Karpas-422 (cell line): ENCODE results near the gene CDC42SE1. TPM values are rescaled to one million over a fixed set of nuclear protein-coding genes. Genes with fewer than 3 reads are reported as not detected.
A peak's percentile ranks its signal among the peaks of the same experiment; 100 is the strongest.

Source experiments
- DNase-seq: peaks from one replicate; pipeline ENCODE4 v3.0.0-alpha.2; 2015
- H2AFZ ChIP-seq: fragments of 200-600 bp; sonication (generic); 2 replicates; pipeline ENCODE4 v1.6.1; 2014; ENCODE audit warnings: antibody characterized with exemption, low read length, mixed read lengths
- H3K27ac ChIP-seq: fragments of 200-600 bp; sonication (generic); 2 replicates; pipeline ENCODE4 v1.5.1; 2014; ENCODE audit warnings: mild to moderate bottlenecking, low read length, moderate library complexity
- H3K27me3 ChIP-seq: fragments of 200-600 bp; sonication (generic); 2 replicates; pipeline ENCODE4 v1.6.1; 2014; ENCODE audit warnings: low read length, mixed read lengths
- H3K36me3 ChIP-seq: fragments of 200-600 bp; sonication (generic); 2 replicates; pipeline ENCODE4 v1.6.1; 2014; ENCODE audit warnings: low read length, mixed read lengths; ENCODE audit not compliant: insufficient read depth
- H3K4me1 ChIP-seq: fragments of 200-600 bp; sonication (generic); 2 replicates; pipeline ENCODE4 v1.6.1; 2014; ENCODE audit warnings: mild to moderate bottlenecking, low read length, mixed read lengths
- H3K4me2 ChIP-seq: fragments of 200-600 bp; sonication (generic); 2 replicates; pipeline ENCODE4 v1.6.1; 2014; ENCODE audit warnings: low read length, low read depth, mild to moderate bottlenecking; ENCODE audit not compliant: poor library complexity, severe bottlenecking
- H3K4me3 ChIP-seq: fragments of 200-600 bp; sonication (generic); 2 replicates; pipeline ENCODE4 v1.5.1; 2014; ENCODE audit warnings: mild to moderate bottlenecking, antibody characterized with exemption, low read length, mixed read lengths
- H3K79me2 ChIP-seq: fragments of 200-600 bp; sonication (generic); 2 replicates; pipeline ENCODE4 v1.6.1; 2014; ENCODE audit warnings: mild to moderate bottlenecking, low read length, mixed read lengths
- H3K9ac ChIP-seq: fragments of 200-600 bp; sonication (generic); 2 replicates; pipeline ENCODE4 v1.6.0; 2014; ENCODE audit warnings: low read length
- H3K9me2 ChIP-seq: fragments of 200-600 bp; sonication (generic), shearing (Covaris generic); replicated peaks from 2 replicates; pipeline ENCODE4 v1.6.0; 2014; ENCODE audit warnings: mild to moderate bottlenecking, low read length, moderate library complexity; ENCODE audit not compliant: insufficient read depth
- H3K9me3 ChIP-seq: fragments of 300-700, 200-600 bp; sonication (generic); 2 replicates; pipeline ENCODE4 v1.6.1; 2014; ENCODE audit warnings: low read length, mixed read lengths
- H4K20me1 ChIP-seq: fragments of 200-600 bp; sonication (generic); 2 replicates; pipeline ENCODE4 v1.6.1; 2014; ENCODE audit warnings: mild to moderate bottlenecking, antibody characterized with exemption, low read length, low read depth; ENCODE audit not compliant: insufficient read depth
- total RNA-seq: library from RNA; depleted of rRNA; stranded (reverse); fragments of >200 nt; shearing (Covaris generic); gene quantifications from 2 replicates; pipeline ENCODE4 v1.2.3, GENCODE V29; 2014; ENCODE audit warnings: low replicate concordance

The CDC42SE1 gene
- total RNA-seq, 1 experiment from 2014 or later = 100 TPM

GRCh38 chr1:151009206-151009587 lies 50.2 kb downstream of the CDC42SE1 start:
- H3K4me1 ChIP-seq = peaks cover 54% of the 10 kb centered on the region
- H3K4me3 ChIP-seq = peak overlapping the region; percentile 91
- H4K20me1 ChIP-seq = no peaks in the 10 kb centered on the region
- H3K9me3 ChIP-seq = no peaks in the 10 kb centered on the region
- no peaks in the 10 kb centered on the region for H3K9me2 ChIP-seq
- H3K27ac ChIP-seq = 0 out of 2 replicates have a peak overlapping the region, but pooled peaks have one; percentile 5
- peaks cover 59% of the 10 kb centered on the region for H3K79me2 ChIP-seq
- peak overlapping the region; percentile 84; the same call in 1 of the 2 replicates for H2AFZ ChIP-seq
- no peaks in the 10 kb centered on the region for H3K36me3 ChIP-seq
- peak overlapping the region; percentile 89 for H3K4me2 ChIP-seq
- H3K27me3 ChIP-seq = no peaks in the 10 kb centered on the region
- no peak for DNase-seq
- peak overlapping the region; percentile 95 for H3K9ac ChIP-seq

GRCh38 chr1:151008244-151009205 lies 50.9 kb downstream of the CDC42SE1 start, which contains the start of gene PRUNE1:
TSS of gene PRUNE1 (plus strand) at chr1:151008449. CDS start at chr1:151008633, 184 bp downstream.
- H3K9me2 ChIP-seq = no peaks in the 10 kb centered on the region
- no peaks in the 10 kb centered on the region for H4K20me1 ChIP-seq
- no peaks in the 10 kb centered on the region for H3K27me3 ChIP-seq
- H2AFZ ChIP-seq = peak within 1 kb of the TSS; percentile 84
- peak; percentile 99 for DNase-seq
- H3K79me2 ChIP-seq = peaks cover 56% of the 10 kb centered on the region
- no peaks in the 10 kb centered on the region for H3K36me3 ChIP-seq
- peak within 1 kb of the TSS; percentile 89 for H3K4me2 ChIP-seq
- H3K4me3 ChIP-seq = peak within 1 kb of the TSS; percentile 91
- no peaks in the 10 kb centered on the region for H3K9me3 ChIP-seq
- peak within 1 kb of the TSS; percentile 95 for H3K9ac ChIP-seq
- H3K27ac ChIP-seq = peak within 1 kb of the TSS; percentile 29; the same call in 1 of the 2 replicates
- H3K4me1 ChIP-seq = peaks cover 61% of the 10 kb centered on the region

- peak overlapping the region; percentile 91 for H3K4me3 ChIP-seq
- no peaks in the 10 kb centered on the region for H3K27me3 ChIP-seq
- no peaks in the 10 kb centered on the region for H3K9me2 ChIP-seq
- no peaks in the 10 kb centered on the region for H3K9me3 ChIP-seq
- no peak for DNase-seq
- H3K4me2 ChIP-seq = peak overlapping the region; percentile 89
- H3K79me2 ChIP-seq = peaks cover 50% of the 10 kb centered on the region
- H3K27ac ChIP-seq = peak overlapping the region; percentile 29; the same call in 1 of the 2 replicates
- H2AFZ ChIP-seq = peak overlapping the region; percentile 50; the same call in 1 of the 2 replicates
- H3K9ac ChIP-seq = peak overlapping the region; percentile 95
- no peaks in the 10 kb centered on the region for H3K36me3 ChIP-seq
- no peaks in the 10 kb centered on the region for H4K20me1 ChIP-seq
- H3K4me1 ChIP-seq = peaks cover 67% of the 10 kb centered on the region
Measured at GRCh38 chr1:151007853-151008243, 51.6 kb downstream of the CDC42SE1 start.

DNA sequence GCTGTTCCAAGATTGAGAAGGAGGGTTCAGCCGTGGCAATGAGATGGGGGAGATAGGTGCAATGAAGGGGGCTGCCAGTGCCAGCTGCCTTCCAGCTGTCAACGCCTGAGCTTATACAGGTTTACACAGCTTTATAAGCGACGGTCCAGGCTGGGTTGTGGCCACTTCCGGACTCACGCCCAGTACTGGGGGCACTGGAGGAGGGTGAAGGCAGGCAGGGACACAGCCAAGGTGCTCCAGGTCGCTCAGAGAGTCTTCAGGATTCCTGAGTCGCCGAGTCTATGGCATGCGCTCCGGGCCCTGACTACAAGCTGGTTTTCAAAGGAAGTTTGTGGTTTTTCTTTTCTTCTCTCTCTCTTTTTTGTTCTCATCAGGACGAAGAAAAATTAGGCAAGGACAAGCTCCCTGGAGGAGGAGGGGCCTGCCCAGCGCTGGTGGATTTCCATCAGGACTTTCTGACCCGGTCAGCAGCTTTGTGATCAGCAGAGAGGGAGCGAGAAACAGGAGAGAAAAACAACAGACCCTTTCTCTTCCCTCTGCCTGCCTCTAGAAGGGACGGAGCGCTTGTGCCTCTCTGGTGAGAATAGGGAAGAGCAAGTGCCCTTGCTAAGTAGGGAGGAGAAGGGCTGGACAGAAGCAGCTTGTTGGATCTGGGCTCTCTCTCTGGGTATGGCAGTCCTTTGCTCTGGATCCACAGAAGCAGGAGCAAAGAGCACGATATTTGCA lies 52.9 kb downstream of the CDC42SE1 start, which contains the start of gene MINDY1:
TSS of gene MINDY1 (minus strand) at position 576 of the 726 bp plus-strand sequence. CDS start 4,285 bp downstream, outside the sequence.
- peak within 1 kb of the TSS; percentile 92 for H3K4me2 ChIP-seq
- H3K9ac ChIP-seq = peak within 1 kb of the TSS; percentile 95
- H3K27me3 ChIP-seq = no peaks in the 10 kb centered on the region
- peak within 1 kb of the TSS; percentile 60 for H3K27ac ChIP-seq
- no peaks in the 10 kb centered on the region for H3K36me3 ChIP-seq
- H4K20me1 ChIP-seq = no peaks in the 10 kb centered on the region
- peak; percentile 89 for DNase-seq
- H3K9me3 ChIP-seq = no peaks in the 10 kb centered on the region
- H2AFZ ChIP-seq = peak within 1 kb of the TSS; percentile 86
- peak within 1 kb of the TSS; percentile 91 for H3K4me3 ChIP-seq
- peaks cover 67% of the 10 kb centered on the region for H3K4me1 ChIP-seq
- no peaks in the 10 kb centered on the region for H3K9me2 ChIP-seq
- H3K79me2 ChIP-seq = peaks cover 40% of the 10 kb centered on the region

DNA sequence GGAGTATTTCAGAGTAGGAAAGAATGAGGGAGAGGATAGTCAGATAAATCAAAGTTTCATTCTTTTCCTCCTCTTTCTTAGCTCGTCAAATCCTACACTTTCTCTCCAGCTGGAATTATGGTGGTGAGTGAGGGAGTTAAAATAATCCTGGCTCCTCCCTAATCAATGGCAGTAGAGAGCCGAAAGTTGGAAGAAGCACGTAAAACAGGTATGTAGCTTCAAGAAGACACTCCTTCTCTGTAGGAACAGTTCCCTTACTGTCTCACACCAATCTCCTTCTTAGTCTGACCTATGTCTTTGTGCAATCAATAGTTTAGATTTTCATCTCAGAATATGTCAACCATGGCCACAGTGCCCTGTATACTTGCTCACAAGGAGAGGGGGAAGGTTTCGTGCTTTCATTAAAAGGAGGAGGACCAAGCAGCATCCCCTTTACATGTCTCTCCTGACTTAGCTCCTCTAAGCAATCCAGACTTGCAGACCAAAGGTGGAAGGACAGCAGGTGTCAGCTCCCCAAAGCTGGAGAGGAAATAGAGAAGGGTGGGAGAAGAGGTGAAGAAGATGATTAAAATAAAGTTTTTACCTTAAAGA lies 53.6 kb downstream of the CDC42SE1 start:
- DNase-seq = no peak
- H2AFZ ChIP-seq = peak overlapping the region; percentile 86
- no peaks in the 10 kb centered on the region for H3K9me3 ChIP-seq
- H3K27ac ChIP-seq = peak overlapping the region; percentile 60
- no peaks in the 10 kb centered on the region for H4K20me1 ChIP-seq
- no peaks in the 10 kb centered on the region for H3K9me2 ChIP-seq
- no peaks in the 10 kb centered on the region for H3K27me3 ChIP-seq
- H3K79me2 ChIP-seq = peaks cover 33% of the 10 kb centered on the region
- peak overlapping the region; percentile 92 for H3K4me2 ChIP-seq
- H3K4me1 ChIP-seq = peaks cover 61% of the 10 kb centered on the region
- peak overlapping the region; percentile 75 for H3K9ac ChIP-seq
- H3K36me3 ChIP-seq = no peaks in the 10 kb centered on the region
- H3K4me3 ChIP-seq = peak overlapping the region; percentile 73

- Histone ChIP-seq H3K79me2 (peaks cover 9% of the 10 kb centered on the region), H3K27ac (no peak overlapping the region)
Measured at GRCh38 chr1:151003180-151003579, 56.2 kb downstream of the CDC42SE1 start.

DNA sequence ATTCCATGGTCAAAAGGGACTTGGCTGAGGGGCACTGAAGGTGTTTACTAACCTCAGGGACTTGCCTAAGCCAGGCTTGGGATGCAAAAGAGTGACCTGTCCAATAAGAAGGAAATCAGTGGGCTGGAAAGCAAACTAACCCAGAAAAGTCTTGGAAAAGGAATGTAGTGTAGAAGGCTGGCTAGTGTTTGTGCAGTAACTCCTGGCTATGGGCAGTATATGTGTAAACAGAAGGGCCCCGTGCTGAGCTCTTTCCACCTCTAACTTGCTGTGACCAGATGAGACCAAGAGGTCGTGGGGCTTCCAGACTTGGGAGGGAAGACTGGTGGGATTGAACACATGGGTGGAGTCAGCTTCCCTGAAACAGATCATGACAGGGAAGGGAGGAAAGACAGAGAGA lies 56.8 kb downstream of the CDC42SE1 start:
- no peak overlapping the region for H3K27ac ChIP-seq
- no peak overlapping the region for H2AFZ ChIP-seq
- H3K9ac ChIP-seq = no peak overlapping the region
- H3K4me2 ChIP-seq = no peak overlapping the region
- no peaks in the 10 kb centered on the region for H3K9me3 ChIP-seq
- no peaks in the 10 kb centered on the region for H3K27me3 ChIP-seq
- no peak for DNase-seq
- H3K4me3 ChIP-seq = no peak overlapping the region
- peaks cover 39% of the 10 kb centered on the region for H3K4me1 ChIP-seq
- peaks cover 9% of the 10 kb centered on the region for H3K79me2 ChIP-seq
- no peaks in the 10 kb centered on the region for H4K20me1 ChIP-seq
- no peaks in the 10 kb centered on the region for H3K9me2 ChIP-seq
- H3K36me3 ChIP-seq = no peaks in the 10 kb centered on the region

More at GRCh38 chr1:151003180-151003579, 56.2 kb downstream of the CDC42SE1 start:
- Histone ChIP-seq H3K4me3 (no peak overlapping the region), H3K9me3 (no peaks in the 10 kb centered on the region), H3K36me3 (no peaks in the 10 kb centered on the region), H3K4me1 (peaks cover 44% of the 10 kb centered on the region), H3K27me3 (no peaks in the 10 kb centered on the region), H4K20me1 (no peaks in the 10 kb centered on the region), H2AFZ (no peak overlapping the region), H3K4me2 (peak overlapping the region; percentile 46), H3K9ac (peak overlapping the region; percentile 3; the same call in 1 of the 2 replicates), H3K9me2 (no peaks in the 10 kb centered on the region)
- DNase-seq = no peak
